ENCODE results near the gene RAB1B.

- no peak for TF ChIP-seq POLR2A (IDR thresholded peaks at IDR 0.05)
- TF ChIP-seq, protein P1, sequence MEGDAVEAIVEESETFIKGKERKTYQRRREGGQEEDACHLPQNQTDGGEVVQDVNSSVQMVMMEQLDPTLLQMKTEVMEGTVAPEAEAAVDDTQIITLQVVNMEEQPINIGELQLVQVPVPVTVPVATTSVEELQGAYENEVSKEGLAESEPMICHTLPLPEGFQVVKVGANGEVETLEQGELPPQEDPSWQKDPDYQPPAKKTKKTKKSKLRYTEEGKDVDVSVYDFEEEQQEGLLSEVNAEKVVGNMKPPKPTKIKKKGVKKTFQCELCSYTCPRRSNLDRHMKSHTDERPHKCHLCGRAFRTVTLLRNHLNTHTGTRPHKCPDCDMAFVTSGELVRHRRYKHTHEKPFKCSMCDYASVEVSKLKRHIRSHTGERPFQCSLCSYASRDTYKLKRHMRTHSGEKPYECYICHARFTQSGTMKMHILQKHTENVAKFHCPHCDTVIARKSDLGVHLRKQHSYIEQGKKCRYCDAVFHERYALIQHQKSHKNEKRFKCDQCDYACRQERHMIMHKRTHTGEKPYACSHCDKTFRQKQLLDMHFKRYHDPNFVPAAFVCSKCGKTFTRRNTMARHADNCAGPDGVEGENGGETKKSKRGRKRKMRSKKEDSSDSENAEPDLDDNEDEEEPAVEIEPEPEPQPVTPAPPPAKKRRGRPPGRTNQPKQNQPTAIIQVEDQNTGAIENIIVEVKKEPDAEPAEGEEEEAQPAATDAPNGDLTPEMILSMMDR (IDR thresholded peaks at IDR 0.05): no peak
Observed at GRCh38 chr11:66299186-66299585, 30.7 kb downstream of the RAB1B start.
